ENCODE measurements around the gene CDKAL1. TPM values are rescaled to one million over a fixed set of nuclear protein-coding genes. Genes with fewer than 3 reads are reported as not detected.

Gene CDKAL1
- total and polyA plus RNA-seq, 10 donors = 4.8 to 26.9 (median 20.1) TPM

DNA sequence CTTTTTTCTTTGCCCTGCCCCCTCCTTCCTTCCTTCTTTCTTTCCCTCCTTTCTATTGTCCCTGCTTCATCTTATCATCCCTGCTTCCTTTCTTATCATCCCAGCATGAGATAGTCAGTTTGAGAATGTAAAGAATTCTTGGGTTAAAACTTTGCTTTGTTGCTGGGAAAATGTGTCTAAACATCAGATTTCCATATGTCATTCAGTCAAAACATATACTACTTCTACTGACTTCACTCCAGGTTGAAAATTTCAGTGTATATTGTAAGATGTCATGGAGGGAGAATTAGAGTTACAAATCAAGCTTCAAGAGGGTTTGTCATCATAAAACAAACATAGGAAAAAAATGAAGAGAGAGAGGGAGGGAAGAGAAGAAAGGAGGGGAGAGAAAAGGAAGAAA lies 700.9 kb downstream of the CDKAL1 start:
- Histone ChIP-seq H3K9me3 (peaks cover 0 to 33% (median 28%) of the 10 kb centered on the region in 8 donors), H3K4me1 (no peaks in the 10 kb centered on the region), H3K36me3 (peaks cover 0 to 52% (median 29%) of the 10 kb centered on the region in 6 donors), H3K27me3 (replicated peaks in 1 of 7) (no peaks in the 10 kb centered on the region), H3K4me3 (no peak overlapping the region), H3K27ac (no peak overlapping the region)
- no peak for DNase-seq
- TF ChIP-seq, protein P1, sequence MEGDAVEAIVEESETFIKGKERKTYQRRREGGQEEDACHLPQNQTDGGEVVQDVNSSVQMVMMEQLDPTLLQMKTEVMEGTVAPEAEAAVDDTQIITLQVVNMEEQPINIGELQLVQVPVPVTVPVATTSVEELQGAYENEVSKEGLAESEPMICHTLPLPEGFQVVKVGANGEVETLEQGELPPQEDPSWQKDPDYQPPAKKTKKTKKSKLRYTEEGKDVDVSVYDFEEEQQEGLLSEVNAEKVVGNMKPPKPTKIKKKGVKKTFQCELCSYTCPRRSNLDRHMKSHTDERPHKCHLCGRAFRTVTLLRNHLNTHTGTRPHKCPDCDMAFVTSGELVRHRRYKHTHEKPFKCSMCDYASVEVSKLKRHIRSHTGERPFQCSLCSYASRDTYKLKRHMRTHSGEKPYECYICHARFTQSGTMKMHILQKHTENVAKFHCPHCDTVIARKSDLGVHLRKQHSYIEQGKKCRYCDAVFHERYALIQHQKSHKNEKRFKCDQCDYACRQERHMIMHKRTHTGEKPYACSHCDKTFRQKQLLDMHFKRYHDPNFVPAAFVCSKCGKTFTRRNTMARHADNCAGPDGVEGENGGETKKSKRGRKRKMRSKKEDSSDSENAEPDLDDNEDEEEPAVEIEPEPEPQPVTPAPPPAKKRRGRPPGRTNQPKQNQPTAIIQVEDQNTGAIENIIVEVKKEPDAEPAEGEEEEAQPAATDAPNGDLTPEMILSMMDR (IDR thresholded peaks at IDR 0.05 in 8 of 11, conservative IDR thresholded peaks at IDR 0.05 in 3 of 11) = no peak
- TF ChIP-seq POLR2A (IDR thresholded peaks at IDR 0.05) (no peak), POLR2AphosphoS5 (IDR thresholded peaks at IDR 0.05) (no peak)
- intact Hi-C loops (cut with DNase I; ENCODE audit: low total_unique reads) = no loop called here

DNA sequence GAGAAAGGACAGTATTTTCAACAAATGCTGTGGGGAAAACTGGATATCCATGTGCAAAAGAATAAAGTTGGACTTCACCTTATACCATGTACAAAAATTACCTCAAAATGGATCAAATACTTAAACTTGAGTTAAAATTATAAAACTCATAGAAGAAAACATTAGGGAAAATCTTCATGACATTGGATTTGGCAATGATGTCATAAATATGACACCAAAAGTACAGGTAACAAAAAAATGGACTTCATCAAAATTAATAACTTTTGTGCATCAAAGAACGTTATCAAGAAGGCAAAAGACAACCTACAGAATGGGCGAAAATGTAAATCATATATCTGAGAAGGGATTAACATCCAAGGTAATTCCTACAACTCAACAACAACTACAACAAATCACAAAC lies 704.0 kb downstream of the CDKAL1 start:
- Histone ChIP-seq H3K4me3 (no peak overlapping the region), H3K27me3 (replicated peaks in 1 of 7) (no peaks in the 10 kb centered on the region), H3K9me3 (peaks cover 0 to 39% (median 29%) of the 10 kb centered on the region in 8 donors), H3K27ac (no peak overlapping the region), H3K36me3 (peaks cover 0 to 21% (median 4%) of the 10 kb centered on the region in 6 donors), H3K4me1 (no peaks in the 10 kb centered on the region)
- WGBS, 5 donors = 88 to 100% (median 93%) methylated on average over 2 of the region's 2 CpGs
- no peak for TF ChIP-seq POLR2A (IDR thresholded peaks at IDR 0.05)
- no peak for TF ChIP-seq POLR2AphosphoS5 (IDR thresholded peaks at IDR 0.05)
- TF ChIP-seq, protein P1 (IDR thresholded peaks at IDR 0.05 in 8 of 11, conservative IDR thresholded peaks at IDR 0.05 in 3 of 11) = no peak
- DNase-seq = no peak
- intact Hi-C loops (cut with DNase I; ENCODE audit: low total_unique reads) = no loop called here

DNA sequence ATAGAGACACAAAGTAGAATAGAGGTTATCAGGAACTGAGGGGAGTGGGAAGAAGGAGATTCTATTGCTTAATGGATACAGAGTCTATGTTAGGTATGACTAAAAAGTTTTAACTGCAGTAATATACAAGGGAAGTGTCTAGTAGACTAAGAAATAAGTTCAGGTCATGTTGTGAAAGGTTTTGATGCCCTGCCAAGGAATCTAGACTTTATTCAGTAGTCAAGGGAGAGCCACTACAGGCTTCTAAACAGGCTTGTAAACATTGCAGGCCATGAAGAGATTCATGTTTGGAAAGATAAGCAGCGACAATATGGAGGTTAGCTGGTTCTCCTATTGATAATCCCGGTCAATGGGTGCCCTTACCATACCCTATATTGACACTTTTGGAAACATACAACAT lies 706.5 kb downstream of the CDKAL1 start:
- no peaks in the 10 kb centered on the region for H3K4me1 ChIP-seq
- no peak for DNase-seq
- intact Hi-C loops (cut with DNase I; ENCODE audit: low total_unique reads) = no loop called here

DNA sequence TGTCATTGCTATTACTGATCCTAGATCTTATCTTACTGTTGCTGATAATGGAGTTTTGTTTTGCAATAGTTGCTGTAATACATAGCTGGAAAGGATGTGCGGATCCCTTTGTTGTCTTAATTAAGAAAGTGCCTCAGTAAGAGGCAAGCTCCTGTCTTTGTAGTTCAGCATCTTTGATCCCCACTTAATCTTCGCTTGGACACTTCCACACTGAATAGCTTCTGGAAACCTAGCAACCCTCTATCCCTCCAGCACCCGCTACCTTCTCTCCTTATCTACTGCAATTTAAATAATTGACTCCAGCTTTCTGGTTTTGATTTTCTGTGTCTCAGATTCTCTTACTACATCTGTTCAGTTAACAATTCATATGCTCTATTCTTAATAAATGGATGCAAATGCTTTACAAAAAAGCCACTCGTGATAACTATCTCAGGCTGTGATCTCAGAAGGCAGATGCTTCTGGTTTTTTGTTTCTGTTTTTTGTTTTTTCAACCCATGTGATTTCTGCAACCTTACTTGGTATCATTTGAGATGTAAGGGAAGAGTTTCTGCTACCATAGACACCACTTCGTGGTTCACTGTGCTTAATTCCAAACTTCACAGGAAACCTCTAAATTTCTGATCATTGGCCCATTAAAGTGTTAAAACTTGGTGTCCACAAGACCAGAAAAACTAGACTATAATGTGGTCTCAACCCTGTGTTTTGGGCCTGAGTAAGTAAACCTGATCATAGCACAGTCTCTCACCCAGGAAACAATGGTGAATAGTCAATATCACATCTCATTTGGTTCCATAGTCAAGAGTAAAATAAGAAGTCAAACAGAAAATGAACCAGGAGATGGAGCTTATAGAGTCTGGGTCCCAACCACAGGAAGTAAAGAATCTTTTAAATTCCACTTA lies 707.2 kb downstream of the CDKAL1 start:
- TF ChIP-seq POLR2AphosphoS5 (IDR thresholded peaks at IDR 0.05) = no peak
- TF ChIP-seq, protein P1 (IDR thresholded peaks at IDR 0.05 in 8 of 11, conservative IDR thresholded peaks at IDR 0.05 in 3 of 11) = no peak
- no peak for TF ChIP-seq POLR2A (IDR thresholded peaks at IDR 0.05)
- H3K4me3 ChIP-seq = no peak overlapping the region
- intact Hi-C loops (cut with DNase I; ENCODE audit: low total_unique reads) = no loop called here
- WGBS, 5 donors = 74 to 86% (median 78%) methylated on average over 5 of the region's 5 CpGs
- H3K4me1 ChIP-seq = no peaks in the 10 kb centered on the region
- H3K36me3 ChIP-seq = no peaks in the 10 kb centered on the region
- H3K9me3 ChIP-seq = peaks cover 0 to 30% (median 26%) of the 10 kb centered on the region in 8 donors
- DNase-seq = no peak
- no peaks in the 10 kb centered on the region for H3K27me3 ChIP-seq (replicated peaks in 1 of 7)
- H3K27ac ChIP-seq = no peak overlapping the region

More for the DNA sequence above, 706.5 kb downstream of the CDKAL1 start:
- no peak overlapping the region for H3K4me3 ChIP-seq
- H3K27me3 ChIP-seq (replicated peaks in 1 of 7) = no peaks in the 10 kb centered on the region
- no peaks in the 10 kb centered on the region for H3K36me3 ChIP-seq
- WGBS, 5 donors = 79 to 97% (median 90%) methylated on average over 2 of the region's 2 CpGs
- peaks cover 0 to 30% (median 26%) of the 10 kb centered on the region in 8 donors for H3K9me3 ChIP-seq
- no peak for TF ChIP-seq POLR2A (IDR thresholded peaks at IDR 0.05)
- no peak for TF ChIP-seq POLR2AphosphoS5 (IDR thresholded peaks at IDR 0.05)
- TF ChIP-seq, protein P1 (IDR thresholded peaks at IDR 0.05 in 8 of 11, conservative IDR thresholded peaks at IDR 0.05 in 3 of 11) = no peak
- H3K27ac ChIP-seq = no peak overlapping the region

Data from spleen (tissue), 11 donors.